Measurements from ENCODE around the gene AIRE. TPM values are rescaled to one million over a fixed set of nuclear protein-coding genes. Genes with fewer than 3 reads are reported as not detected.

Gene AIRE
- total RNA-seq, 1 experiment from 2014 or later = 0.17 TPM

GRCh38 chr21:44289381-44290010, 3.8 kb downstream of the AIRE start:
- no CpG with 5 or more reads among the region's 24 CpGs for WGBS (ENCODE audit: extremely low coverage, insufficient read length, low lambda C conversion rate)
- Histone ChIP-seq H3K4me2 (ENCODE audit: insufficient read depth, insufficient read length, low read length) (no peak overlapping the region), H3K9me3 (ENCODE audit: control insufficient read depth, low read depth, low read length) (no peaks in the 10 kb centered on the region), H4K8ac (replicated peaks; ENCODE audit: insufficient read length, low read depth, low read length) (no peak overlapping the region), H2AK5ac (ENCODE audit: insufficient read length, low read length) (no peak overlapping the region), H4K5ac (ENCODE audit: insufficient read length, low read depth, low read length) (no peak overlapping the region), H2BK120ac (ENCODE audit: low read depth, low read length, poor library complexity, severe bottlenecking) (no peak overlapping the region), H2BK15ac (ENCODE audit: low read depth, low read length) (no peak overlapping the region), H3K27me3 (ENCODE audit: insufficient read depth, low read length) (no peaks in the 10 kb centered on the region), H4K20me1 (ENCODE audit: control insufficient read depth, insufficient read depth, insufficient read length) (no peaks in the 10 kb centered on the region), H3K79me1 (ENCODE audit: insufficient read depth, low read depth, low read length, poor library complexity, severe bottlenecking) (no peaks in the 10 kb centered on the region), H3K23ac (ENCODE audit: insufficient read length, low read depth, low read length) (no peak overlapping the region), H2BK20ac (ENCODE audit: low read depth, low read length, poor library complexity, severe bottlenecking) (no peak overlapping the region), H2AFZ (ENCODE audit: low read length) (no peak overlapping the region), H3K23me2 (ENCODE audit: insufficient read length, low read depth, low read length, poor library complexity, severe bottlenecking) (no peaks in the 10 kb centered on the region), H3K27ac (ENCODE audit: insufficient read length, low read depth, low read length) (no peak overlapping the region), H3K18ac (ENCODE audit: insufficient read length, low read depth, low read length) (no peak overlapping the region), H2BK5ac (ENCODE audit: insufficient read length, low read length) (no peak overlapping the region), H3K4me1 (ENCODE audit: insufficient read depth, low read length) (no peaks in the 10 kb centered on the region), H4K91ac (ENCODE audit: insufficient read length, low read depth, low read length) (no peak overlapping the region), H3K9ac (ENCODE audit: extremely low read depth, insufficient read length, low read length) (no peak overlapping the region), H3K4ac (ENCODE audit: low read depth, low read length) (no peak overlapping the region), H3T11ph (ENCODE audit: low read length) (no peak overlapping the region), H3K56ac (ENCODE audit: insufficient read length, low read depth, low read length) (no peak overlapping the region), H3K14ac (ENCODE audit: insufficient read depth, low read length) (no peak overlapping the region), H3K79me2 (ENCODE audit: insufficient read depth, low read length) (no peaks in the 10 kb centered on the region), H2BK12ac (ENCODE audit: insufficient read length, low read depth, low read length) (no peak overlapping the region)
- Mint-ChIP-seq H3K27me3 (ENCODE audit: low read depth) (peaks cover 6% of the 10 kb centered on the region), H3K27ac (no peak overlapping the region), H3K4me3 (no peak overlapping the region), H3K36me3 (ENCODE audit: insufficient read depth in 1 of 3, low read depth in 3 of 3) (no peaks in the 10 kb centered on the region), H3K4me1 (peaks cover 1 to 4% of the 10 kb centered on the region in 2 experiments; a peak in 3 of 4 replicates), H3K9me3 (no peaks in the 10 kb centered on the region)
- DNase-seq = no peak
- TF ChIP-seq CTCF (conservative IDR thresholded peaks at IDR 0.05) = no peak
